H9 (cell line): Measurements from ENCODE around the gene TMEM63C. TPM values are rescaled to one million over a fixed set of nuclear protein-coding genes. Genes with fewer than 3 reads are reported as not detected.
A peak's percentile ranks its signal among the peaks of the same experiment; 100 is the strongest.

Experiments used
- DNase-seq: peaks from one replicate; pipeline ENCODE4 v3.0.0-alpha.2; 2017
- H2AFZ ChIP-seq: one replicate; pipeline ENCODE4 v1.6.1; 2013; ENCODE audit warnings: mild to moderate bottlenecking, low read length, control low read depth, moderate library complexity
- H2AK5ac ChIP-seq: 2 replicates; pipeline ENCODE4 v1.6.1; 2013; ENCODE audit warnings: low read length, control low read depth, mixed read lengths; ENCODE audit not compliant: insufficient read length
- H2BK120ac ChIP-seq: one replicate; pipeline ENCODE4 v1.6.1; 2013; ENCODE audit warnings: low read depth, mild to moderate bottlenecking, low read length, control low read depth, inconsistent platforms; ENCODE audit not compliant: poor library complexity, severe bottlenecking
- H2BK12ac ChIP-seq: 2 replicates; pipeline ENCODE4 v1.6.1; 2013; ENCODE audit warnings: low read length, control low read depth, mixed read lengths, low read depth; ENCODE audit not compliant: insufficient read length
- H2BK15ac ChIP-seq: 2 replicates; pipeline ENCODE4 v1.6.1; 2013; ENCODE audit warnings: low read depth, low read length, control low read depth
- H2BK20ac ChIP-seq: one replicate; pipeline ENCODE4 v1.6.1; 2013; ENCODE audit warnings: low read depth, mild to moderate bottlenecking, low read length, control low read depth, inconsistent platforms; ENCODE audit not compliant: poor library complexity, severe bottlenecking
- H2BK5ac ChIP-seq: 2 replicates; pipeline ENCODE4 v1.6.1; 2013; ENCODE audit warnings: low read length, control low read depth, mixed read lengths; ENCODE audit not compliant: insufficient read length
- H3K14ac ChIP-seq: 2 replicates; pipeline ENCODE4 v1.6.1; 2013; ENCODE audit warnings: low read length, control low read depth; ENCODE audit not compliant: insufficient read depth
- H3K18ac ChIP-seq: 2 replicates; pipeline ENCODE4 v1.6.1; 2013; ENCODE audit warnings: low read depth, mild to moderate bottlenecking, mixed read lengths, low read length, control low read depth; ENCODE audit not compliant: insufficient read length
- H3K23ac ChIP-seq: 2 replicates; pipeline ENCODE4 v1.6.1; 2013; ENCODE audit warnings: low read length, control low read depth, mixed read lengths, low read depth; ENCODE audit not compliant: insufficient read length
- H3K23me2 ChIP-seq: 2 replicates; pipeline ENCODE4 v1.6.1; 2013; ENCODE audit warnings: low read depth, mild to moderate bottlenecking, mixed read lengths, low read length, control low read depth; ENCODE audit not compliant: insufficient read length, poor library complexity, severe bottlenecking
- H3K27ac ChIP-seq: 2 replicates; pipeline ENCODE4 v1.5.1; 2013; ENCODE audit warnings: low read length, control low read depth, mixed read lengths, low read depth; ENCODE audit not compliant: insufficient read length
- H3K27me3 ChIP-seq: 2 replicates; pipeline ENCODE4 v1.6.1; 2013; ENCODE audit warnings: low read length, control low read depth, inconsistent platforms; ENCODE audit not compliant: insufficient read depth
- H3K4ac ChIP-seq: 2 replicates; pipeline ENCODE4 v1.6.1; 2013; ENCODE audit warnings: low read depth, mild to moderate bottlenecking, control low read depth, inconsistent platforms, low read length, moderate library complexity
- H3K4me1 ChIP-seq: 2 replicates; pipeline ENCODE4 v1.6.1; 2013; ENCODE audit warnings: low read length, control low read depth, inconsistent platforms; ENCODE audit not compliant: insufficient read depth
- H3K4me2 ChIP-seq: 2 replicates; pipeline ENCODE4 v1.6.1; 2013; ENCODE audit warnings: low read length, control low read depth, mixed read lengths; ENCODE audit not compliant: insufficient read length, insufficient read depth
- H3K56ac ChIP-seq: 2 replicates; pipeline ENCODE4 v1.6.1; 2013; ENCODE audit warnings: low read depth, mild to moderate bottlenecking, mixed read lengths, low read length, control low read depth; ENCODE audit not compliant: insufficient read length
- H3K79me1 ChIP-seq: 2 replicates; pipeline ENCODE4 v1.6.1; 2013; ENCODE audit warnings: low read depth, mild to moderate bottlenecking, moderate library complexity, low read length, control low read depth, inconsistent platforms; ENCODE audit not compliant: insufficient read depth, poor library complexity, severe bottlenecking
- H3K79me2 ChIP-seq: 2 replicates; pipeline ENCODE4 v1.6.1; 2013; ENCODE audit warnings: low read length, control low read depth, inconsistent platforms; ENCODE audit not compliant: insufficient read depth
- H3K9ac ChIP-seq: 2 replicates; pipeline ENCODE4 v1.6.1; 2013; ENCODE audit warnings: low read length, control low read depth, mixed read lengths; ENCODE audit not compliant: insufficient read length; ENCODE audit errors: extremely low read depth
- H3K9me3 ChIP-seq: one replicate; pipeline ENCODE4 v1.6.1; 2013; ENCODE audit warnings: low read depth, low read length, inconsistent platforms; ENCODE audit not compliant: control insufficient read depth
- H3T11ph ChIP-seq: one replicate; pipeline ENCODE4 v1.6.1; 2013; ENCODE audit warnings: mild to moderate bottlenecking, low read length, control low read depth, inconsistent platforms
- H4K20me1 ChIP-seq: one replicate; pipeline ENCODE4 v1.6.1; 2013; ENCODE audit not compliant: control insufficient read depth, insufficient read length, insufficient read depth
- H4K5ac ChIP-seq: 2 replicates; pipeline ENCODE4 v1.6.1; 2013; ENCODE audit warnings: low read depth, mild to moderate bottlenecking, mixed read lengths, low read length, control low read depth; ENCODE audit not compliant: insufficient read length
- H4K8ac ChIP-seq: replicated peaks from 2 replicates; pipeline ENCODE4 v1.6.1; 2013; ENCODE audit warnings: low read length, control low read depth, mixed read lengths, low read depth; ENCODE audit not compliant: insufficient read length
- H4K91ac ChIP-seq: 2 replicates; pipeline ENCODE4 v1.6.1; 2013; ENCODE audit warnings: low read depth, mild to moderate bottlenecking, moderate library complexity, mixed read lengths, low read length, control low read depth; ENCODE audit not compliant: insufficient read length
- H3K27ac Mint-ChIP-seq, 3 experiments: 2 replicates in 2 of 3; 3 replicates in 1 of 3; pipeline ENCODE4 v1.8.0; 2020 to 2021; ENCODE audit warnings: mixed read lengths in 3 of 3, mild to moderate bottlenecking in 1 of 3, moderate library complexity in 1 of 3
- H3K27me3 Mint-ChIP-seq: 2 replicates; pipeline ENCODE4 v1.8.0; 2021; ENCODE audit warnings: low read depth, mild to moderate bottlenecking, moderate library complexity, mixed read lengths
- H3K36me3 Mint-ChIP-seq, 3 experiments: 2 replicates in 2 of 3; 3 replicates in 1 of 3; pipeline ENCODE4 v1.8.0; 2020 to 2021; ENCODE audit warnings: low read depth in 3 of 3, mixed read lengths in 3 of 3; ENCODE audit not compliant: insufficient read depth in 1 of 3
- H3K4me1 Mint-ChIP-seq, 2 experiments: 2 replicates each; pipeline ENCODE4 v1.8.0; 2020; ENCODE audit warnings: mixed read lengths in 2 of 2
- H3K4me3 Mint-ChIP-seq, 2 experiments: 2 replicates in 1 of 2; 3 replicates in 1 of 2; pipeline ENCODE4 v1.8.0; 2020 to 2021; ENCODE audit warnings: mild to moderate bottlenecking in 2 of 2, mixed read lengths in 2 of 2, moderate library complexity in 1 of 2
- H3K9me3 Mint-ChIP-seq, 2 experiments: 2 replicates in 1 of 2; 3 replicates in 1 of 2; pipeline ENCODE4 v1.8.0; 2020; ENCODE audit warnings: mild to moderate bottlenecking in 2 of 2, mixed read lengths in 2 of 2, moderate library complexity in 1 of 2
- CTCF ChIP-seq: fragments of 200-600 bp; sonication (generic); conservative IDR thresholded peaks from 3 replicates; pipeline ENCODE4 v1.8.0; 2021; ENCODE audit warnings: antibody characterized with exemption, mild to moderate bottlenecking
- WGBS: extraction: QIAGEN DNeasy Blood & Tissue Kit; methylation state at CpG from one replicate; pipeline ENCODE4 v1.1.7; 2013; ENCODE audit warnings: missing lambda C conversion rate, low lambda C conversion rate, mixed read lengths; ENCODE audit not compliant: insufficient read length; ENCODE audit errors: extremely low coverage; 5-methylcytosine and 5-hydroxymethylcytosine counted together
- total RNA-seq: library from RNA; stranded (reverse); gene quantifications from 2 replicates; pipeline ENCODE4 v1.2.1, GENCODE V29; 2021

The TMEM63C gene
- total RNA-seq, 1 experiment from 2014 or later, result 2.2 TPM

- no peak overlapping the region for H2BK5ac ChIP-seq
- no peaks in the 10 kb centered on the region for H3K79me2 ChIP-seq
- H3K14ac ChIP-seq, result no peak overlapping the region
- no peak overlapping the region for H3K9ac ChIP-seq
- Mint-ChIP-seq H3K36me3 (peaks cover 5 to 17% (median 8%) of the 10 kb centered on the region in 3 experiments; a peak in 6 of 7 replicates), H3K4me1 (peaks cover 4 to 9% of the 10 kb centered on the region in 2 experiments; a peak in 3 of 4 replicates), H3K27me3 (peaks cover under 1% of the 10 kb centered on the region), H3K4me3 (no peak overlapping the region), H3K27ac (no peak overlapping the region; a peak in 1 of 7 replicates), H3K9me3 (no peaks in the 10 kb centered on the region)
- H3K23ac ChIP-seq, result no peak overlapping the region
- H3K56ac ChIP-seq, result no peak overlapping the region
- H3K27ac ChIP-seq, result no peak overlapping the region
- no peaks in the 10 kb centered on the region for H3K9me3 ChIP-seq
- no peak overlapping the region for H3K4ac ChIP-seq
- H3K79me1 ChIP-seq, result no peaks in the 10 kb centered on the region
- no peak overlapping the region for H2BK120ac ChIP-seq
- no peak for DNase-seq
- no peak overlapping the region for H2BK20ac ChIP-seq
- TF ChIP-seq CTCF, result peak; percentile 42; the same call in 2 of the 3 replicates
- H2AK5ac ChIP-seq, result no peak overlapping the region
- H3T11ph ChIP-seq, result no peak overlapping the region
- H2BK15ac ChIP-seq, result no peak overlapping the region
- no peaks in the 10 kb centered on the region for H4K20me1 ChIP-seq
- H4K91ac ChIP-seq, result no peak overlapping the region
- H4K8ac ChIP-seq, result no peak overlapping the region
- H3K4me1 ChIP-seq, result no peaks in the 10 kb centered on the region
- H2BK12ac ChIP-seq, result no peak overlapping the region
- H3K27me3 ChIP-seq, result no peaks in the 10 kb centered on the region
- H3K23me2 ChIP-seq, result no peaks in the 10 kb centered on the region
- no peak overlapping the region for H3K18ac ChIP-seq
- H2AFZ ChIP-seq, result no peak overlapping the region
- H4K5ac ChIP-seq, result no peak overlapping the region
- WGBS, result no CpG with 5 or more reads among the region's 14 CpGs
- no peak overlapping the region for H3K4me2 ChIP-seq
Measured at GRCh38 chr14:77278461-77279230, 97.0 kb downstream of the TMEM63C start.
